ENCODE data around the gene CLRN1. TPM values are rescaled to one million over a fixed set of nuclear protein-coding genes. Genes with fewer than 3 reads are reported as not detected.

The CLRN1 gene
- total RNA-seq, 1 experiment from 2014 or later, result not detected

GRCh38 chr3:151008699-151009098 is 36.2 kb upstream of the CLRN1 start:
- TF ChIP-seq CREB1 (CRISPR knock-in tag; IDR thresholded peaks at IDR 0.05) (no peak), ZNF396 (CRISPR knock-in tag; IDR thresholded peaks at IDR 0.05; ENCODE audit: borderline replicate concordance) (no peak)
- TF ChIP-seq, protein P1, sequence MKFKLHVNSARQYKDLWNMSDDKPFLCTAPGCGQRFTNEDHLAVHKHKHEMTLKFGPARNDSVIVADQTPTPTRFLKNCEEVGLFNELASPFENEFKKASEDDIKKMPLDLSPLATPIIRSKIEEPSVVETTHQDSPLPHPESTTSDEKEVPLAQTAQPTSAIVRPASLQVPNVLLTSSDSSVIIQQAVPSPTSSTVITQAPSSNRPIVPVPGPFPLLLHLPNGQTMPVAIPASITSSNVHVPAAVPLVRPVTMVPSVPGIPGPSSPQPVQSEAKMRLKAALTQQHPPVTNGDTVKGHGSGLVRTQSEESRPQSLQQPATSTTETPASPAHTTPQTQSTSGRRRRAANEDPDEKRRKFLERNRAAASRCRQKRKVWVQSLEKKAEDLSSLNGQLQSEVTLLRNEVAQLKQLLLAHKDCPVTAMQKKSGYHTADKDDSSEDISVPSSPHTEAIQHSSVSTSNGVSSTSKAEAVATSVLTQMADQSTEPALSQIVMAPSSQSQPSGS (CRISPR knock-in tag; IDR thresholded peaks at IDR 0.05; ENCODE audit: borderline replicate concordance, low read depth), result no peak
- ChIA-PET CTCF (interaction anchor here (0.6 to 1.4 kb wide), 8 partner anchors 58 to 147 kb away, joined by 3 to 9 read pairs (median 4); no protein-coding TSS in a partner anchor), POLR2A (no interaction called here)
- peaks cover 7% of the 10 kb centered on the region for H3K4me1 Mint-ChIP-seq
- ATAC-seq (peak; percentile 71), DNase-seq (ENCODE audit: low spot score) (no peak)
- no peak overlapping the region for H3K4me3 Mint-ChIP-seq
- peaks cover 7% of the 10 kb centered on the region for H3K9me3 Mint-ChIP-seq
- H3K27me3 Mint-ChIP-seq (ENCODE audit: low read depth), result no peaks in the 10 kb centered on the region
- H3K27ac Mint-ChIP-seq, result no peak overlapping the region
- H3K36me3 Mint-ChIP-seq, result no peaks in the 10 kb centered on the region

- DNase-seq (ENCODE audit: low spot score), result no peak
- no peak for ATAC-seq
- CTCF ChIA-PET, result no interaction called here
- TF ChIP-seq, protein P1 (CRISPR knock-in tag; IDR thresholded peaks at IDR 0.05; ENCODE audit: borderline replicate concordance, low read depth), result no peak
- TF ChIP-seq HMGA2 (CRISPR knock-in tag; IDR thresholded peaks at IDR 0.05), result no peak
- TF ChIP-seq, protein P2, sequence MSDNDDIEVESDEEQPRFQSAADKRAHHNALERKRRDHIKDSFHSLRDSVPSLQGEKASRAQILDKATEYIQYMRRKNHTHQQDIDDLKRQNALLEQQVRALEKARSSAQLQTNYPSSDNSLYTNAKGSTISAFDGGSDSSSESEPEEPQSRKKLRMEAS (CRISPR knock-in tag; IDR thresholded peaks at IDR 0.05), result no peak
- TF ChIP-seq NFE2L1 (CRISPR knock-in tag; IDR thresholded peaks at IDR 0.05), result no peak
- no peak for TF ChIP-seq SP1 (CRISPR knock-in tag; conservative IDR thresholded peaks at IDR 0.05)
- no peak for TF ChIP-seq SMAD3 (CRISPR knock-in tag; IDR thresholded peaks at IDR 0.05; ENCODE audit: borderline replicate concordance)
- TF ChIP-seq OVOL2 (CRISPR knock-in tag; IDR thresholded peaks at IDR 0.05; ENCODE audit: borderline replicate concordance), result no peak
- no peak for TF ChIP-seq TEAD1 (CRISPR knock-in tag; IDR thresholded peaks at IDR 0.05)
- no peak for TF ChIP-seq JUN (CRISPR knock-in tag; IDR thresholded peaks at IDR 0.05)
- TF ChIP-seq AR (CRISPR knock-in tag; IDR thresholded peaks at IDR 0.05), result no peak
- no peak for TF ChIP-seq FOXP4 (CRISPR knock-in tag; IDR thresholded peaks at IDR 0.05)
- TF ChIP-seq ZNF232 (CRISPR knock-in tag; IDR thresholded peaks at IDR 0.05), result no peak
- TF ChIP-seq NFATC4 (CRISPR knock-in tag; IDR thresholded peaks at IDR 0.05), result no peak
- no peak for TF ChIP-seq CBFB (CRISPR knock-in tag; IDR thresholded peaks at IDR 0.05; ENCODE audit: low read depth)
- TF ChIP-seq RELA (CRISPR knock-in tag; IDR thresholded peaks at IDR 0.05; ENCODE audit: borderline replicate concordance), result no peak
- TF ChIP-seq NR1H2 (CRISPR knock-in tag; IDR thresholded peaks at IDR 0.05), result no peak
- H3K27ac Mint-ChIP-seq, result no peak overlapping the region
- peaks cover 17% of the 10 kb centered on the region for H3K4me1 Mint-ChIP-seq
- no peak overlapping the region for H3K4me3 Mint-ChIP-seq
- no peaks in the 10 kb centered on the region for H3K9me3 Mint-ChIP-seq
- H3K36me3 Mint-ChIP-seq, result no peaks in the 10 kb centered on the region
- no peaks in the 10 kb centered on the region for H3K27me3 Mint-ChIP-seq (ENCODE audit: low read depth)
- POLR2A ChIA-PET, result interaction anchor here (1.2 kb wide), 1 partner anchor 11 kb away, joined by 6 read pairs; no protein-coding TSS in a partner anchor
These were observed 31.2 kb upstream of the CLRN1 start for GRCh38 chr3:151003768-151004134.

Measured in WTC11 (cell line).